Esophagus muscularis mucosa (tissue), 4 donors: ENCODE data around the gene AKAP8. TPM values are rescaled to one million over a fixed set of nuclear protein-coding genes. Genes with fewer than 3 reads are reported as not detected.

Experiments used
- DNase-seq: peaks from one replicate; pipeline ENCODE4 v3.0.0-alpha.2; 2017; ENCODE audit errors: extremely low spot score
- H3K27ac ChIP-seq, 4 donors: fragments of 200-600 bp; sonication (generic); replicated peaks in 1 of 4; 1 replicate in 3 of 4; 2 replicates in 1 of 4; pipeline ENCODE4 v1.5.1; 2016 to 2019; ENCODE audit warnings: mild to moderate bottlenecking in 1 of 4
- H3K27me3 ChIP-seq, 4 donors: fragments of 200-600 bp; sonication (generic); one replicate each; pipeline versions ENCODE4 v1.5.1 to v1.6.0; 2016 to 2019
- H3K36me3 ChIP-seq, 4 donors: fragments of 200-600 bp; sonication (generic); one replicate each; pipeline ENCODE4 v1.5.1; 2016 to 2019
- H3K4me1 ChIP-seq, 4 donors: fragments of 200-600 bp; sonication (generic); one replicate each; pipeline ENCODE4 v1.5.1; 2016 to 2019
- H3K4me3 ChIP-seq, 4 donors: fragments of 200-600 bp; sonication (generic); 1 replicate in 2 of 4; 2 replicates in 2 of 4; pipeline ENCODE4 v1.5.1; 2016 to 2019; ENCODE audit warnings: mild to moderate bottlenecking in 4 of 4, moderate library complexity in 1 of 4
- H3K9me3 ChIP-seq, 4 donors: fragments of 200-600 bp; sonication (generic); 1 replicate in 3 of 4; 2 replicates in 1 of 4; pipeline ENCODE4 v1.5.1; 2016 to 2019
- EP300 ChIP-seq: sonication (generic); formaldehyde crosslinking; IDR thresholded peaks from one replicate; pipeline ENCODE4 v1.6.1; 2017; ENCODE audit warnings: antibody characterized with exemption
- POLR2A ChIP-seq: fragments of 450-650 bp; IDR thresholded peaks from one replicate; pipeline ENCODE4 v1.6.1; 2017; ENCODE audit warnings: antibody characterized with exemption, moderate library complexity, mild to moderate bottlenecking, low read depth
- POLR2AphosphoS5 ChIP-seq, 2 donors: sonication (generic); formaldehyde crosslinking; IDR thresholded peaks; one replicate each; pipeline ENCODE4 v1.6.1; 2017; ENCODE audit warnings: antibody characterized with exemption in 2 of 2
- WGBS: methylation state at CpG from one replicate; pipeline ENCODE4 v1.1.5; 2018; 5-methylcytosine and 5-hydroxymethylcytosine counted together
- intact Hi-C: fragments of 100-400 bp; cut with DNase I; formaldehyde crosslinking; loops from one replicate; pipeline ENCODE4 v1.15.1; 2023
- total RNA-seq, 4 donors: library from RNA; depleted of rRNA; stranded (reverse); fragments of >200 nt; gene quantifications; one replicate each; pipeline versions ENCODE4 v1.1.0 to v1.2.1, GENCODE V29; 2016
- TF ChIP-seq, protein P1 (sequence below), 3 experiments: fragments of 200-600 bp in 2 of 3; fragments of 450-650 bp in 1 of 3; sonication (generic) in 2 of 3; IDR thresholded peaks; one replicate each; pipeline ENCODE4 v1.5.1; 2017 to 2019; ENCODE audit warnings: antibody characterized with exemption in 3 of 3, mild to moderate bottlenecking in 2 of 3, moderate library complexity in 1 of 3

AKAP8 gene
- total RNA-seq, 4 donors from 2014 or later: 25.2 to 34.3 (median 29.6) TPM

DNA sequence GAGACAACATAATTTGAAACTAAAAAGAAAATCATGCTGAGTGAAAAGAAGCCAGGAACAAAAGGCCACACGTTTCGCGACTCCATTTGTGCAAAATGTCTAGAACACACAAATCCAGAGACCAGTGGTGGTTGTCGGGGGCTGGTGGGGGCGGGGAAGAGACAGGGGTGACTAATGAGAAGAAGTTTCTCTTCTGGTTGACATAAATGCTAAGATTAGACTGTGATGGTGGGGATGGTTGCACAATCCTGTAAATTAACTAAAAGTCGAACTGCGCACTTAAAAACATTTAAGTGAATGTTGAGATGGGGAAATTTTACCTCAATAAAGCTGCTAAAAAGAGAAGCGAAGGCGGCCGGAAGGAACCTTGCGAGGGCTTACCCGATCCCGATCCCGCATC is 7.1 kb downstream of the AKAP8 start:
- no peaks in the 10 kb centered on the region for H3K27me3 ChIP-seq
- peaks cover 43 to 59% (median 48%) of the 10 kb centered on the region in 4 donors for H3K4me1 ChIP-seq
- H3K36me3 ChIP-seq: peaks cover 57 to 71% (median 66%) of the 10 kb centered on the region in 4 donors
- no peak overlapping the region for H3K4me3 ChIP-seq
- H3K27ac ChIP-seq: no peak overlapping the region
- DNase-seq: no peak
- TF ChIP-seq, protein P1, sequence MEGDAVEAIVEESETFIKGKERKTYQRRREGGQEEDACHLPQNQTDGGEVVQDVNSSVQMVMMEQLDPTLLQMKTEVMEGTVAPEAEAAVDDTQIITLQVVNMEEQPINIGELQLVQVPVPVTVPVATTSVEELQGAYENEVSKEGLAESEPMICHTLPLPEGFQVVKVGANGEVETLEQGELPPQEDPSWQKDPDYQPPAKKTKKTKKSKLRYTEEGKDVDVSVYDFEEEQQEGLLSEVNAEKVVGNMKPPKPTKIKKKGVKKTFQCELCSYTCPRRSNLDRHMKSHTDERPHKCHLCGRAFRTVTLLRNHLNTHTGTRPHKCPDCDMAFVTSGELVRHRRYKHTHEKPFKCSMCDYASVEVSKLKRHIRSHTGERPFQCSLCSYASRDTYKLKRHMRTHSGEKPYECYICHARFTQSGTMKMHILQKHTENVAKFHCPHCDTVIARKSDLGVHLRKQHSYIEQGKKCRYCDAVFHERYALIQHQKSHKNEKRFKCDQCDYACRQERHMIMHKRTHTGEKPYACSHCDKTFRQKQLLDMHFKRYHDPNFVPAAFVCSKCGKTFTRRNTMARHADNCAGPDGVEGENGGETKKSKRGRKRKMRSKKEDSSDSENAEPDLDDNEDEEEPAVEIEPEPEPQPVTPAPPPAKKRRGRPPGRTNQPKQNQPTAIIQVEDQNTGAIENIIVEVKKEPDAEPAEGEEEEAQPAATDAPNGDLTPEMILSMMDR (IDR thresholded peaks at IDR 0.05): no peak
- TF ChIP-seq POLR2A: no peak
- TF ChIP-seq EP300: no peak
- no peak for TF ChIP-seq POLR2AphosphoS5 (IDR thresholded peaks at IDR 0.05)
- no peaks in the 10 kb centered on the region for H3K9me3 ChIP-seq
- intact Hi-C loops: no loop called here
- 90% methylated on average over 14 of the region's 14 CpGs for WGBS

DNA sequence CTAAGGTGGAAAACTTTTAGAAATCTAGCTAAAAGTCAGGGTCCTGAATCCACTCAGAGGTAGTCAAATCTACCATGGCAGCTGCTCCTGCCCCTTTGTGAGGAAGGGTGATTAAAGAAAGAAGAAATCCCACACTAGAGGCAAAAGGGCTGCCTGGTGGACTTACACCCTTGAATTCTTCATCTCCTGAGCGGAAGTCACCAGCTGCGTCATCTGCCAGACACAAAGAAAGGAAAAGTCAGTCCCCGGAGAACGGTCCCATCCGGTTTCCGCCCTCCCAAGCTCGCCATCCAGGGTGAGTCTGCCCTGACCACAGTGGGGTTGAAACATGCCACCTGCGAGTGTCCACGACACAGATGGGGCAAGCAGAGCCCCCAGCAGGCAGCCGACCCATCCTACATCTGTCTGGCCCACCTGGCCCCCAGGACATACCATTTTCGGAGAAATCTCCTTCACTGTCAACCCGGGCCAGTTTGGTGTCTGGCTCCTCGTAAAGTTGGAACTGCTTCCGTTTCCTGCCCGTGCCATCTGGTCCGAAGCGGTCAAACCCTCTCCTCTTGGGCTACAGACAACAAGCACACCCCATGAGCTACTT is 7.7 kb downstream of the AKAP8 start:
- peaks cover 37 to 54% (median 42%) of the 10 kb centered on the region in 4 donors for H3K4me1 ChIP-seq
- 87% methylated on average over 16 of the region's 17 CpGs for WGBS
- H3K27ac ChIP-seq: no peak overlapping the region
- DNase-seq: no peak
- TF ChIP-seq EP300: no peak
- no peak for TF ChIP-seq POLR2AphosphoS5 (IDR thresholded peaks at IDR 0.05)
- TF ChIP-seq, protein P1 (IDR thresholded peaks at IDR 0.05): no peak
- H3K36me3 ChIP-seq: peaks cover 63 to 77% (median 72%) of the 10 kb centered on the region in 4 donors
- no peaks in the 10 kb centered on the region for H3K9me3 ChIP-seq
- intact Hi-C loops: no loop called here
- H3K4me3 ChIP-seq: no peak overlapping the region
- no peaks in the 10 kb centered on the region for H3K27me3 ChIP-seq

DNA sequence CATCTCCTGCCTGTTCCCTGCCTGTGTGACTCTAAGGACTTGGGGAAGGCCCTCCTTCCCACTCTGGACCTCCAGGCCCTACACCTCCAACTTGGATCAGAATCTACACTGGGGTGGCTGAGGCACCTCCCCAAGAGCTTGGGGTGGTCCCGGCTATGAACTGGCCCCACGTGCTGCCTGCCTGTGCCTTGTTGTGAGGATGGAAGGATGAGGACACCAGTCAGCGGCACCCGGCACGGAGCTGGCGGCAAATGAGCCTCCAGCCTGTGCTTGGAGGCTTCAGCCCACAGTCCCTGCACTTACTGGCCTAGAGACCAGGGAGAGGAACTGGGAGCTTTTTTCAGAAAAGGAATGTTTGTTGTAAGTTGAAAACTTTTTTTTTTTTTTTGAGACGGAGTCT is 8.5 kb downstream of the AKAP8 start:
- no peaks in the 10 kb centered on the region for H3K27me3 ChIP-seq
- WGBS: 93% methylated on average over 7 of the region's 7 CpGs
- intact Hi-C loops: no loop called here
- TF ChIP-seq POLR2AphosphoS5 (IDR thresholded peaks at IDR 0.05) (no peak), EP300 (no peak), POLR2A (no peak)
- TF ChIP-seq, protein P1 (IDR thresholded peaks at IDR 0.05): no peak
- no peak for DNase-seq
- H3K36me3 ChIP-seq: peaks cover 69 to 85% (median 80%) of the 10 kb centered on the region in 4 donors
- no peak overlapping the region for H3K27ac ChIP-seq
- H3K4me1 ChIP-seq: peaks cover 30 to 48% (median 35%) of the 10 kb centered on the region in 4 donors
- H3K4me3 ChIP-seq: no peak overlapping the region
- no peaks in the 10 kb centered on the region for H3K9me3 ChIP-seq

DNA sequence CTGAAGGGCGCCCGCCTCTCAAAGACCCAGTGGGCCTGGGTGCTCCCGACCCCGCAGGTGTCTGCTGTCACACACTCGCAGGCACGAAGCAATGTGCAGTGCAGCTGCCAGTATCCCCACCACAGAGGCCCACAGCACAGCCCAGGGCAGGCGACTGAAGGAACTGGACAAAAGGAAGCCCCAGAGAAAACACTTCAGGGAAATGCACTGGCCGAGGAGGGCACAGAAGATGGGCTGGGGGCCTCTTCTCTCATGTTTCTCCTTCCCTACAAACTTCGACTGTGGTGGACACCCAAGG is 10.0 kb downstream of the AKAP8 start:
- Histone ChIP-seq H3K27me3 (no peaks in the 10 kb centered on the region), H3K9me3 (no peaks in the 10 kb centered on the region), H3K27ac (no peak overlapping the region), H3K4me1 (peaks cover 14 to 32% (median 19%) of the 10 kb centered on the region in 4 donors), H3K36me3 (peaks cover 69 to 98% (median 94%) of the 10 kb centered on the region in 4 donors), H3K4me3 (no peak overlapping the region)
- intact Hi-C loops: no loop called here
- no peak for TF ChIP-seq POLR2AphosphoS5 (IDR thresholded peaks at IDR 0.05)
- no peak for TF ChIP-seq EP300
- TF ChIP-seq, protein P1 (IDR thresholded peaks at IDR 0.05): no peak
- TF ChIP-seq POLR2A: no peak
- no peak for DNase-seq
- 89% methylated on average over 5 of the region's 9 CpGs for WGBS
